Endothelial cell (in vitro differentiated cells): ENCODE data around the gene SP140L. TPM values are rescaled to one million over a fixed set of nuclear protein-coding genes. Genes with fewer than 3 reads are reported as not detected.

Experiments used
- DNase-seq: peaks from one replicate; pipeline ENCODE4 v3.0.0; 2021; ENCODE audit warnings: low spot score
- H3K27ac Mint-ChIP-seq: one replicate; pipeline ENCODE4 v1.8.0; 2021; ENCODE audit warnings: mixed read lengths, inconsistent platforms; ENCODE audit not compliant: unreplicated experiment
- H3K27me3 Mint-ChIP-seq: one replicate; pipeline ENCODE4 v1.8.0; 2021; ENCODE audit warnings: mild to moderate bottlenecking, moderate library complexity, mixed read lengths, inconsistent platforms; ENCODE audit not compliant: unreplicated experiment
- H3K36me3 Mint-ChIP-seq: one replicate; pipeline ENCODE4 v1.8.0; 2021; ENCODE audit warnings: mild to moderate bottlenecking, low read depth, mixed read lengths, inconsistent platforms; ENCODE audit not compliant: unreplicated experiment
- H3K4me1 Mint-ChIP-seq: one replicate; pipeline ENCODE4 v1.8.0; 2021; ENCODE audit warnings: mild to moderate bottlenecking, mixed read lengths, inconsistent platforms; ENCODE audit not compliant: unreplicated experiment
- H3K4me3 Mint-ChIP-seq: one replicate; pipeline ENCODE4 v1.8.0; 2021; ENCODE audit warnings: mild to moderate bottlenecking, mixed read lengths, inconsistent platforms; ENCODE audit not compliant: unreplicated experiment
- H3K9me3 Mint-ChIP-seq: one replicate; pipeline ENCODE4 v1.8.0; 2021; ENCODE audit warnings: mixed read lengths, inconsistent platforms; ENCODE audit not compliant: unreplicated experiment
- total RNA-seq: library from RNA; stranded (reverse); fragmentation: NEBNext Ultra II Directional; extraction: Animal tissue kit (Norgen Biotek cat#: 25700); gene quantifications from one replicate; pipeline ENCODE4 v1.2.1, GENCODE V29; 2021; ENCODE audit not compliant: unreplicated experiment
- TF ChIP-seq, protein P1 (sequence below): fragments of 200-600 bp; sonication (generic); IDR thresholded peaks from one replicate; pipeline ENCODE4 v1.5.0; 2021; ENCODE audit warnings: antibody characterized with exemption; ENCODE audit not compliant: unreplicated experiment

SP140L gene
- total RNA-seq, 1 donor from 2014 or later: 1.1 TPM

DNA sequence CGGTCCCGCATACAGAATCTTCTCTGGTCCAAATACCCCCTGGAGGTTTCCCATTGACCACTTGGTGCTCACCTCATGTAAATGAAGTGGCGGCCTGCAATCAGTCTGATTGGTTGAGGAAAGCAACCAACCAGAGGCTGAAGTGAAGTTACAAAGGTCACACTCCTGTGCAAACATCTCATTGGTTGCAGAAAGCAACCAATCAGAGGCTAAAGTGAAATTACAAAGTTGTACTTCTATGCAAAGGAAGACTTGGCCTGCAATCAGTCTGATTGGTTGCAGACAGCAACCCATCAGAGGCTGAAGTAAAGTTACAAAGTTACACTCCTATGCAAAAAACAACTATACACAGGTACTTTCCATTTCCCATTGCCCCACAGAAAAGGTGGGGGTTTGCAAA lies 86.5 kb downstream of the SP140L start:
- Mint-ChIP-seq H3K36me3 (no peaks in the 10 kb centered on the region), H3K27ac (no peak overlapping the region), H3K27me3 (peaks cover 6% of the 10 kb centered on the region), H3K9me3 (no peaks in the 10 kb centered on the region), H3K4me3 (no peak overlapping the region), H3K4me1 (peaks cover 29% of the 10 kb centered on the region)
- TF ChIP-seq, protein P1, sequence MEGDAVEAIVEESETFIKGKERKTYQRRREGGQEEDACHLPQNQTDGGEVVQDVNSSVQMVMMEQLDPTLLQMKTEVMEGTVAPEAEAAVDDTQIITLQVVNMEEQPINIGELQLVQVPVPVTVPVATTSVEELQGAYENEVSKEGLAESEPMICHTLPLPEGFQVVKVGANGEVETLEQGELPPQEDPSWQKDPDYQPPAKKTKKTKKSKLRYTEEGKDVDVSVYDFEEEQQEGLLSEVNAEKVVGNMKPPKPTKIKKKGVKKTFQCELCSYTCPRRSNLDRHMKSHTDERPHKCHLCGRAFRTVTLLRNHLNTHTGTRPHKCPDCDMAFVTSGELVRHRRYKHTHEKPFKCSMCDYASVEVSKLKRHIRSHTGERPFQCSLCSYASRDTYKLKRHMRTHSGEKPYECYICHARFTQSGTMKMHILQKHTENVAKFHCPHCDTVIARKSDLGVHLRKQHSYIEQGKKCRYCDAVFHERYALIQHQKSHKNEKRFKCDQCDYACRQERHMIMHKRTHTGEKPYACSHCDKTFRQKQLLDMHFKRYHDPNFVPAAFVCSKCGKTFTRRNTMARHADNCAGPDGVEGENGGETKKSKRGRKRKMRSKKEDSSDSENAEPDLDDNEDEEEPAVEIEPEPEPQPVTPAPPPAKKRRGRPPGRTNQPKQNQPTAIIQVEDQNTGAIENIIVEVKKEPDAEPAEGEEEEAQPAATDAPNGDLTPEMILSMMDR: no peak
- no peak for DNase-seq

DNA sequence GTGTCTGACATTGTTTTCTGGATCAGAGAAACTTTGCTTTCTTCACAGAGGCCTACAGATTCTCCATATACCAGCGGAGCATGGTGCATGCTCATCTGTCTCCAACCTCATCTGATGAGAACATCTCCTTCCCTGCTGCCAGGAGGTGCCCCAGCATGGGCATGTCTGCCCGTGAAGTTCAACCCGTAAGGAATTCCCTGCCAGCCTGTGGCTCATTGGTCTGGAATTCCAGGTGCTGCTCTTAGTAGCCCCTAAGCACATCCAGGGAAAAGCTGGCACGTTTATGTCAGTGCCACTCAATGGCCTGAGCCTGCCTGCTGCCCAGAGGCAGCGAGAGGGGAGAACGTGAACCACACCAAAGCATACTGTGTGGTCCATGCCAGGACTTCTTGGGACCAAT lies 87.3 kb downstream of the SP140L start:
- no peak for DNase-seq
- H3K9me3 Mint-ChIP-seq: no peaks in the 10 kb centered on the region
- TF ChIP-seq, protein P1: no peak
- H3K27ac Mint-ChIP-seq: no peak overlapping the region
- no peak overlapping the region for H3K4me3 Mint-ChIP-seq
- peaks cover 6% of the 10 kb centered on the region for H3K27me3 Mint-ChIP-seq
- no peaks in the 10 kb centered on the region for H3K36me3 Mint-ChIP-seq
- peaks cover 27% of the 10 kb centered on the region for H3K4me1 Mint-ChIP-seq

DNA sequence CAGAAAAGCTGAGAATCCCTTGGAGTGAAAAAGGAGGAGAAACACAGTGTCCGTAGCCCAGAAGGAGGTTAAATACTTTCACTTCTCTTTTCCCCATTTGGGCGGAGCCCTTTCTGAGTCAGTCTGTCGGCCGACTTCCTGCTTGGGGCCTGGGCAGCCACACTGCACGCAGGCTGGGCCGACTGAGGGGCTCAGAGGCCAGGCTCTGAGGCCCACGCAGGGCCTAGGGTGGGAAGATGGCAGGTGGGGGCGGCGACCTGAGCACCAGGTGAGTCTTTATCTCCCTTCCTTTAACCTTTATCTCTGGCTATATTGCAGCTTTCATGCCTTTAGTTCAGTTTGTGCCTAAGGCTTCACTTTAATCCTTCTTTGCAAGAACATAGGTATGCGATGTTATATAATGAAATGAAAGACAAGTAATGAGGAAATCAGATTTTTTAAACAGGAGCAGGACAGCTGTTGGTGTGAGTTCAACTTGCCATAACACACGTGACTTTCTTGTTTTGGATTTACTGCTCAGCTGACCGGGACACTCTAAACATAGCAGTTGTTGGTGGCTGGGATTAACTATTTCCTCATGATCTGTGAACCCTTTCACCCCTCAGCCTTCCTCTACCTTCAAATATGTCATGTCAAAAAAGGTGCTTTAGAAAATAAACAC lies 89.2 kb downstream of the SP140L start, which contains the start of gene SP100:
Gene SP100 (plus strand): TSS at position 141 of the 661 bp plus-strand sequence. CDS start 96 bp downstream, at position 237.
- Mint-ChIP-seq H3K4me1 (peaks cover 21% of the 10 kb centered on the region), H3K4me3 (no peak within 1 kb of the TSS), H3K36me3 (no peaks in the 10 kb centered on the region), H3K27ac (no peak within 1 kb of the TSS), H3K9me3 (no peaks in the 10 kb centered on the region), H3K27me3 (peaks cover 6% of the 10 kb centered on the region)
- TF ChIP-seq, protein P1: no peak
- no peak for DNase-seq

DNA sequence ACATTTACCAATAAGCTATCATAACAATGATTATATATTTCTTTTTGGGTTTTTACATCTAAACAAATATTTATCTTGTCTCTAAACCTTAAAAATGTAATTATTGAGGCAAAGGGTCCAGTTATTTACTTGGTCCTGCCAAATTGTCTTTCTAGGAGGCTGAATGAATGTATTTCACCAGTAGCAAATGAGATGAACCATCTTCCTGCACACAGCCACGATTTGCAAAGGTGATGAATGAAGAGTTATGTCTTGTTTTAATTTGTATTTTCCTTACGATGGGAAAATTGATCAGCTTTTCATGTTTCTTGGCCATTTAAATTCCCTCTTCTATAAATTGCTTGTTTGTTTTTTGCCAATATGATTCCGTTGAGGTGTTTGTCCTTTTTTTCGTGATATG lies 90.4 kb downstream of the SP140L start:
- H3K27ac Mint-ChIP-seq: no peak overlapping the region

More for the DNA sequence above, 90.4 kb downstream of the SP140L start:
- no peak overlapping the region for H3K4me3 Mint-ChIP-seq
- H3K4me1 Mint-ChIP-seq: peaks cover 18% of the 10 kb centered on the region
- peaks cover 2% of the 10 kb centered on the region for H3K27me3 Mint-ChIP-seq
- no peaks in the 10 kb centered on the region for H3K9me3 Mint-ChIP-seq
- no peak for DNase-seq
- no peaks in the 10 kb centered on the region for H3K36me3 Mint-ChIP-seq
- TF ChIP-seq, protein P1: no peak
